HepG2 (cell line): Measurements from ENCODE around the gene FAM174C. TPM values are rescaled to one million over a fixed set of nuclear protein-coding genes. Genes with fewer than 3 reads are reported as not detected.

Experiments
- FOXO1 ChIP-seq: sonication (generic); formaldehyde crosslinking; IDR thresholded peaks from 2 replicates; pipeline ENCODE4 v1.4.0; 2020; ENCODE audit warnings: missing genetic modification reagents
- GLMP ChIP-seq: sonication (generic); formaldehyde crosslinking; IDR thresholded peaks from 2 replicates; pipeline ENCODE4 v1.9.0; 2021; ENCODE audit warnings: missing genetic modification reagents, mild to moderate bottlenecking, borderline replicate concordance
- SKI ChIP-seq: fragments of 450-650 bp; IDR thresholded peaks from one replicate; pipeline ENCODE4 v1.6.1; 2018; ENCODE audit warnings: mild to moderate bottlenecking; ENCODE audit not compliant: partially characterized antibody
- SP4 ChIP-seq: sonication (generic); formaldehyde crosslinking; IDR thresholded peaks from 2 replicates; pipeline ENCODE4 v1.8.1; 2023; ENCODE audit warnings: mild to moderate bottlenecking, missing genetic modification reagents
- YY1 ChIP-seq: IDR thresholded peaks from 2 replicates; pipeline ENCODE4 v1.6.1; 2011; ENCODE audit warnings: low read length, low read depth, moderate library complexity, mild to moderate bottlenecking; ENCODE audit not compliant: insufficient read depth, insufficient replicate concordance
- ZBTB14 ChIP-seq: sonication (generic); formaldehyde crosslinking; IDR thresholded peaks from 2 replicates; pipeline ENCODE4 v1.4.0; 2020; ENCODE audit warnings: missing genetic modification reagents
- ZBTB2 ChIP-seq: sonication (generic); formaldehyde crosslinking; IDR thresholded peaks from 2 replicates; pipeline ENCODE4 v1.8.0; 2022; ENCODE audit warnings: low read depth, missing genetic modification reagents
- ZBTB40 ChIP-seq, 2 experiments: fragments of 450-650 bp in 1 of 2; sonication (generic) in 1 of 2; formaldehyde crosslinking in 1 of 2; IDR thresholded peaks; 2 replicates each; pipeline versions ENCODE4 v1.6.1 to v1.8.0; 2016 to 2022; ENCODE audit warnings: antibody characterized with exemption in 1 of 2, mild to moderate bottlenecking in 1 of 2, missing genetic modification reagents in 1 of 2
- ZNF136 ChIP-seq: sonication (generic); formaldehyde crosslinking; IDR thresholded peaks from 2 replicates; pipeline ENCODE4 v1.8.1; 2022; ENCODE audit warnings: low read depth, mild to moderate bottlenecking, moderate library complexity, missing genetic modification reagents
- ZNF30 ChIP-seq: sonication (generic); formaldehyde crosslinking; IDR thresholded peaks from 2 replicates; pipeline ENCODE4 v1.5.0; 2020; ENCODE audit warnings: mild to moderate bottlenecking, missing genetic modification reagents
- ZNF33A ChIP-seq: sonication (generic); formaldehyde crosslinking; IDR thresholded peaks from 2 replicates; pipeline ENCODE4 v1.5.1; 2020; ENCODE audit warnings: missing genetic modification reagents, mild to moderate bottlenecking, moderate library complexity, borderline replicate concordance
- ZNF34 ChIP-seq: sonication (generic); formaldehyde crosslinking; IDR thresholded peaks from 2 replicates; pipeline ENCODE4 v1.4.0; 2020; ENCODE audit warnings: mild to moderate bottlenecking, missing genetic modification reagents, borderline replicate concordance
- ZNF432 ChIP-seq: sonication (generic); formaldehyde crosslinking; IDR thresholded peaks from 2 replicates; pipeline ENCODE4 v1.5.0; 2020; ENCODE audit warnings: missing genetic modification reagents, mild to moderate bottlenecking, borderline replicate concordance
- ZNF607 ChIP-seq: sonication (generic); formaldehyde crosslinking; IDR thresholded peaks from 2 replicates; pipeline ENCODE4 v1.5.1; 2020; ENCODE audit warnings: missing genetic modification reagents, mild to moderate bottlenecking, borderline replicate concordance
- ZNF619 ChIP-seq: sonication (generic); formaldehyde crosslinking; IDR thresholded peaks from 2 replicates; pipeline ENCODE4 v1.4.0; 2020; ENCODE audit warnings: mild to moderate bottlenecking, missing genetic modification reagents
- ZNF83 ChIP-seq: sonication (generic); formaldehyde crosslinking; IDR thresholded peaks from 2 replicates; pipeline ENCODE4 v1.4.0; 2020; ENCODE audit warnings: missing genetic modification reagents, mild to moderate bottlenecking, borderline replicate concordance
- polyA plus RNA-seq, 8 experiments: library from polyadenylated mRNA; depleted of rRNA in 3 of 8; stranded (reverse) in 7 of 8; unstranded in 1 of 8; fragments of >200 nt; fragmentation: Illumina TruSeq in 4 of 8; extraction: Trizol in 4 of 8; gene quantifications; 2 replicates each; pipeline versions ENCODE4 v1.2.1 to v1.2.3, GENCODE V29; 2011 to 2016; ENCODE audit warnings: low read depth in 4 of 8, missing spikeins in 1 of 8, mixed read lengths in 1 of 8; ENCODE audit not compliant: insufficient read depth in 1 of 8
- total RNA-seq, 5 experiments: library from RNA; depleted of rRNA; stranded (reverse); fragments of >200 nt; fragmentation: Illumina TruSeq; extraction: Trizol; gene quantifications; 2 replicates each; pipeline ENCODE4 v1.2.3, GENCODE V29; 2016; ENCODE audit warnings: low read depth in 1 of 5

The FAM174C gene
- total and polyA plus RNA-seq, 2 of the 13 experiments (the other 11 are each of a cell fraction or from before 2014, with no cell fraction given), result 19.5 to 31.3 TPM

DNA sequence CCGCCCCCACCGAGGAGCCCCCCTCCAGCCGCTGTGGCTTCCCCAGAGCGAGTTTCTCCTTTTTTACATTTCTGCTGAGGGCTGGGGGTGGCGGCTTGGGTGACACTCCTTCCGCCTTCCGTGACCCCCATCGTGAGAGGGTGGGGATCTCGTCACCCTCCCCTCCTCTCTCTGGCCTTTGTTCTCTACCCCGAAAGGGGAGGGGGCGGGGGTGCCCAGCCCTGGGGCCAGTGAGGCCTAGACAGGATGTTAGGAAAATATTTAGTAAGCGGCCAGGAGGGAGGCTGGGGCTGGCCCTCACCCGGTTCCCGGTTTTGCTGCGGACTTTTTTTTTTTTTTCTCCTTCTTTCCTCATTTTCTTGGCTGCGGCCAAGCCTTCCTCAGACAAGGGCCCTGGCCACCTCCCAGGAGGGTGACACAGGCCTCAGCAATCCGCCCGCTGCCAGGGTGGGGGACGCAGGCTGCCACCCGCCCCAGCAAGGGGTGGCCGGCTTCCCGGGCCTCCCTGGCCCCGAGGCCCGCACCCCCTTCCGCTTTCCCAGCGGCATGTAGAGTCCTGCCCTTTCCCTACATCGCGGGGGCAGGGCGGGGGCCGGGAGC is 23.0 kb upstream of the FAM174C start (continued):
- TF ChIP-seq ZNF432 (CRISPR knock-in tag), result no peak
- no peak for TF ChIP-seq ZNF136 (CRISPR knock-in tag)
- TF ChIP-seq GLMP (CRISPR knock-in tag), result no peak
- no peak for TF ChIP-seq YY1
- TF ChIP-seq FOXO1 (CRISPR knock-in tag), result no peak; the same call in 1 of the 2 replicates
- no peak for TF ChIP-seq ZNF30 (CRISPR knock-in tag)
- TF ChIP-seq SP4 (CRISPR knock-in tag), result peak; percentile 75
- TF ChIP-seq ZNF619, result no peak
- no peak for TF ChIP-seq ZNF607 (CRISPR knock-in tag)
- TF ChIP-seq ZNF83 (CRISPR knock-in tag), result no peak
- TF ChIP-seq ZBTB2 (CRISPR knock-in tag), result peak; percentile 44; the same call in 1 of the 2 replicates
- no peak for TF ChIP-seq SKI
- peak; percentile 22; the same call in 1 of the 2 replicates for TF ChIP-seq ZBTB14 (CRISPR knock-in tag)
- no peak for TF ChIP-seq ZNF33A (CRISPR knock-in tag)
- no peak for TF ChIP-seq ZBTB40 (IDR thresholded peaks at IDR 0.05)
- no peak for TF ChIP-seq ZBTB40 (CRISPR knock-in tag; IDR thresholded peaks at IDR 0.05)
- no peak for TF ChIP-seq ZNF34 (CRISPR knock-in tag)
